GM10266 (cell line): ENCODE results near the gene PCGF2.

Experiments
- DNase-seq: peaks from one replicate; pipeline ENCODE4 v3.0.0; 2012; ENCODE audit errors: extremely low spot score
- CTCF ChIP-seq: IDR thresholded peaks from 2 replicates; pipeline ENCODE4 v1.5.1; 2012; ENCODE audit warnings: mild to moderate bottlenecking, low read depth; ENCODE audit not compliant: control insufficient read depth, insufficient read depth; ENCODE audit errors: missing control alignments

Gene PCGF2

GRCh38 chr17:38768417-38768816 is 20.3 kb upstream of the PCGF2 start:
- DNase-seq: no peak
- TF ChIP-seq CTCF: no peak

DNA sequence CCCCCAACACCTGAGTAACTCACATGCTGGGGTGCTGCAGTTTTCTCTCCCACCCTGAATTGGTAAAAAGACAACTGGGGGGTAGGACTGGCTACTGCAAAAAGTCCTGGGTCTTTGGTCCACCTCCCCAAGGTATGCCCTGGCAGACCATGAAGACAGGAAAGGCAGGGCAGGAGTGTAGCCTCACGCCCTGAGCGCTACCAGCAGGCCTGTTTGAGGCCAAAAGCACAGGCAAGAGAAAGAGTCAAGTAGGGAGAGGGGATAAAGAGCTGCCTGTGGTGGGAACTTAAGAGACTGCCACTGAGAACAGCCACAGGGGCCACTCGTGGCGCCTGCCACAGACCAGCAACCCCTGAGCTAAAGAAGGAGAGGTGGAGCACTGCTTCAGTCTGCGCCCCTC is 18.2 kb upstream of the PCGF2 start:
- no peak for DNase-seq
- no peak for TF ChIP-seq CTCF

- DNase-seq: no peak
- no peak for TF ChIP-seq CTCF
Measured at GRCh38 chr17:38762231-38762630, 14.1 kb upstream of the PCGF2 start.

DNA sequence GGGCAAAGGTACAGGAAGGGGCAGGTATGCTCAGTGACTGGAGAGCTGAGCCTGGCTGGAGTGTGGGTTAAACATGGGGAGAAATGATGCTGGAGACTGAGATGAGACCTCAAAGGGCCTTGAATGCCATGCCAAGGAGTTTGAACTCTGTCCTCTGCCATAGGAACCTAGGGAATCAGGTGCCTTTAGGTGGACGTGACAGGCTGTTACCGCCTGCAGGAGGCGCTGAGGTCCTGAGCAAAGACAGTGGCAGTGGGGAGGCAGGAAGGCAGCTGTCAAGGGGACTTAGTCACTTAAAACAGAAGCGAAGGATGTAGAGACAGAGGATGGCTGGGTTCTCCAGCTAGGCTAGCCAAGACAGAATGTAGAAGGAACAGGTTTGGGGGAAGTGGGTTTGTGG is 13.5 kb upstream of the PCGF2 start:
- peak; percentile 44 for TF ChIP-seq CTCF
- no peak for DNase-seq

GRCh38 chr17:38753071-38753506 is 5.0 kb upstream of the PCGF2 start:
- TF ChIP-seq CTCF: no peak
- DNase-seq: no peak

GRCh38 chr17:38752308-38753070 is 4.4 kb upstream of the PCGF2 start, which contains the start of gene PSMB3:
TSS of gene PSMB3 (plus strand) at chr17:38752741. CDS start at chr17:38752827, 86 bp downstream.
- no peak for TF ChIP-seq CTCF
- DNase-seq: peak; percentile 95

GRCh38 chr17:38751808-38752307 is 3.7 kb upstream of the PCGF2 start:
- peak; percentile 67 for DNase-seq
- no peak for TF ChIP-seq CTCF
